Activated T-cell treated with anti-CD3 and anti-CD28 coated beads for 4 hours (primary cell): ENCODE results near the gene CCDC141.
"Not testable (repeated sequence)": the region's sequence is repeated elsewhere in the genome, so short reads cannot be mapped to it uniquely, and the experiment has no call there.

Experiments used
- DNase-seq: peaks from one replicate; pipeline ENCODE4 v3.0.0-alpha.2; 2020

CCDC141 gene

GRCh38 chr2:179049546-179050311 lies at the start of gene CCDC141:
CCDC141 (minus strand) TSS chr2:179050137; CDS start chr2:179049941, 196 bp downstream.
- DNase-seq, result no peak

DNA sequence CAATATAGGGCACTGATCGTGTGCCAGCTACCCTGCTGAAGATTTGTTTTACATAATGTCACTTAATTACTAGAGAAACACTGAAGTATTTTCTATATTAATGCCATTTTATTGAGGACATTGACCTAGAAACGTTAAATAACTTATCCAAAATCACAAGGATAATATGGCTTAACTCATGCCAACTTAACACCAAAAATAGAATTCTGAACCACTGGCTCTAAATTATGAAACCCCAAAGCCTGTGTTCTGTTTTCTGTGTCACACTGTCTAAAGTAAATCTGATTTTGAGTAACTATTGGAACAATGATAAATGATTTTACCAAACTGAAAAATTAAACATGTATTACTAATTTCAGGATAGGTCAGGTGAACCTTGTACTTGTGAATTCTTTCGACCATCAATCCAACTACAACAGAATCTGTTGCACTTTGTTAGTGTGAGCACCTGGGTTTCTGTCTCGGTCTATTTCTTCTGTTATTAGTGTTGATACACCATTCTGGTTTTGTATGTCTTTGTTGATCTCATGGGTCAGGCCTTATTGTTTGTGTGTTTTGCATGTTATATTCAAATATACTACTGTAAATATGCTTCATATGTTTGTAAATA lies 48.2 kb upstream of the CCDC141 start:
- DNase-seq, result no peak

DNA sequence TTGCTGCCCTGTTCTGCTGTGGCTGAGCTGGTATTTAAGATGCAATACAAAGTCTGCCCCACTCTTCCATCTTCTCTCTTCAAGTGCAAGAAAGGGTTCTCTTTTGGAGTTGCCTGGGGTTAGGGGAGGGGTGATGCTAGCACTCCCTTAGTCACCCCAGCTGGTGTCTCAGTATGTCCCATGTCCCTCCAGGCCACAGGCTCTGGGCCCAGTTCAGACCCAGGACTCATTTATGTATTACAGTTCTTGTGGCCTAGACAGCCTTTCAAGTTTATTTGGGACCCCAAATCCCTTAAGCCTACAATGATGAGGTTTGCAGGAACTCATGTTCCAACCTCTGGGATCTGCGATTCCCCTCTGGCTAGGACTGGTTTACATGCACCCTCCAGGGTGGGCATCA lies 47.2 kb upstream of the CCDC141 start:
- no peak for DNase-seq

- no peak for DNase-seq
These were observed 46.2 kb upstream of the CCDC141 start for GRCh38 chr2:179096090-179096489.

DNA sequence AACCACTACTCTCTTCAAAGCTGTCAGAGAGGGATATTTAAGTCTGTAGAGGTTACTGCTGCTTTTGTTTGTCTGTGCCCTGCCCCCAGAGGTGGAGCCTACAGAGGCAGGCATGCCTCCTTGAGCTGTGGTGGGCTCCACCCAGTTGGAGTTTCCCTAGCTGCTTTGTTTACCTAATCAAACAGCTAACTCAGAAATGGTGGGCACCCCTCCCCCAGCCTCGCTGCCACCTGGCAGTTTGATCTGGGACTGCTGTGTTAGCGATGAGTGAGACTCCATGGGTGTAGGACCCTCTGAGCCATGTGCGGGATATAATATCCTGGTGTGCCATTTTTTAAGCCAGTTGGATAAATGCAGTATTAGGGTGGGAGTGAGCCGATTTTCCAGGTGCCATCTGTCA lies 43.0 kb upstream of the CCDC141 start:
- DNase-seq, result not testable (repeated sequence)

DNA sequence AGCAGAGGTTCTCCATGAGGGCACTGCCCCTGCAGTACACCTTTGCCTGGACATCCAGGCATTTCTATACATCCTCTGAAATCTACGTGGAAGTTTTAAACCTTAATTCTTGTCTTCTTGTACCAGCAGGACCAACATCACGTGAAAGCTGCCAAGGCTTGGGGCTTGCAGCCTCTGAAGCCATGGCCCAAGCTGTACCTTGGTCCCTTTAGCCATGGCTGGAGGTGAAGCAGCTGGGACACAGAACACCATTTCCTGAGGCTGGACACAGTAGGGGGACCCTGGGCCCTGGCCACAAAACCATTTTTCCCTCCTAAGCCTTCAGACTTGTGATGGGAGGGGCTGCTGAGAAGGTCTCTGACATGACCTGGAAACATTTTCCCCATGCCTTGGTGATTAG lies 32.8 kb upstream of the CCDC141 start:
- DNase-seq, result no peak

- DNase-seq, result no peak
These were observed 32.0 kb upstream of the CCDC141 start for GRCh38 chr2:179081954-179082353.

DNA sequence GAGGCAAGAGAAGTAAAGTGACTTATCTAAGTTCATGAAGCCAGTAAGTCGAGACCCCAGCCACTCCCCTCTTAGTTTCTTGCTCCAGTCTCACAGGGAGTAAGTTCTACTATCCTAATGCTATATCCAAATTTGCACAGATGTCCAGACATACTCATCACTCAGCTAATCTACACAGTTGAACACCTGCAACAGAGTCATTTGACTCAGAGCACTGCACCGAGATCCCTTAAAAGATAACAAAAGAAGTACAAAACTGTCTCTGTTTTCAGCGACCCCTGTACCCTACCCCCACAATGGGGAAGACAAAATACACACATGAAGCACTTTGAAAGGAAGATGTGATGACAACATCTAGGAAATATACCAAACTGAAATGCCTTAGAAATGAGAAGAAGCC lies 22.6 kb upstream of the CCDC141 start:
- no peak for DNase-seq

DNA sequence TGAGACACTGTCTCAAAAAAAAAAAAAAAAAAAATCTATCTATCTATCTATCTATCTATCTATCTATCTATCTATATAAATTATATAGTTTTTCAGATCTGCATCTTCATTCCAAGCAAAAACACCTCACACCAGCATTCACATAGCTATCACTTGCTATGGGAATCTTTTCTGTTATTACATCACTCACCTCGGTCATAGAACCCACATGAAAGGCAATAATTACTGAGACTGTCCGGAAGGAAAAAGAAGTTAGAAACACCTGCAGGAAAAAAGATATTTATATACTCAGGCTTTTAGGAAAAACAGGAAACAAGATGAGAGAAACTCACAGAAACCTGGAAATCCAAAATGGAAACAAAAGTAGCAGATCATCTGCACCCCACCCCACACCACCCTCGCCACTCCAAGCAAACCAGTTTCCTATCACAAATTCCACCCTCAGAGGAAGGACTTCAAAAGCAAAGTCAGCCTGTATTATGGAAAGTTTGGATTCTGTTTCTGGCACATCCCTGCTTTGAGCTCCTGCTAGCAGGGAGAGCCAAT lies 21.9 kb upstream of the CCDC141 start:
- no peak for DNase-seq

DNA sequence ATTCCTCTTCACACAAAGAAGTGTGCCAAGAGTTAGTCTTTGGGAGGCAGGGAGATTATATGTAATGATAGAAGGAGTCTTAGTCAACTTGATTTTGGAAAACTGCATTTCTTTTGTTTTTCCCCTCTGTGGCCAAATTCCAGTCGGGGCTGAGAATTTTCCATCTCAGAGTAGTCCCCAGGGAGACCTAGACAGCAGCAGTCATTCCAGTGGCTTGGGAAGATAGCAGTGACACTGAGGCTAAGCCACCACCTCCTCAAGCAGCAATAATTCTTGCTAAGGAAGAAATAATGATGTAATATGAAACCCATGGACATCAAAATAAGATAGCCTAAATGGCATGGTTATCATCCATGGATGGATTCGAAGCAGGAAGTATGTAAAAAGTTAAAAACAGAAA lies 21.0 kb upstream of the CCDC141 start:
- no peak for DNase-seq

- DNase-seq, result no peak
These were observed 19.7 kb upstream of the CCDC141 start for GRCh38 chr2:179069685-179070084.

DNA sequence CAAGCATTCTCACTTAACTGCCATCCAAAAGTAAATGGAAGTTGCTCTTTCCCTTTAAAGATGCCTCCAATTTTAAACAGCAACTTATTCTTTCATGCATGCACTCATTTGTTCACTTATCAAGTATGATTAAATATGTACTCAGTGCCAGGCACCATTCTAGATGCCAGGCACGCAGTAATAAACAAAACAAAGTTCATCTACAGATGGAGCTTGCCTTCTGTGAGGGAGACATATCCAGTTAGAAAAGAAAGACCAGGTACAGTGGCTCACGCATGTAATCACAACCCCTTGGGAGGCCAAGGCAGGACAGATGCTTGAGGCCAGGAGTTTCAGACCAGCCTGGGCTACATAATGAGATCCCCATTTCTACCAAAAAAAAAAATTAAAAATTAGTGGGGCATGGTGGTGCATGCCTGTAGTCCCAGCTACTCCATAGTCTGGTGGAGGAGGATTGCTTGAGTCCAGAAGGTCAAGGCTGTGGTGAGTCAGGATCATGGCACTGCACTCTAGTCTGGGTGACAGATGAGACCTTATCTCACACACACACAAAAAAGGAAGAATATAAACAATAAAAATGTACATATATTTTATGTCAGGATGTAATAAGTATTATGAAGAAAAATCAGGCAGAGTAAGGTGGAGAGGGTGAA lies 19.2 kb upstream of the CCDC141 start:
- no peak for DNase-seq

GRCh38 chr2:179059026-179059700 lies 9.2 kb upstream of the CCDC141 start:
- DNase-seq, result no peak

DNA sequence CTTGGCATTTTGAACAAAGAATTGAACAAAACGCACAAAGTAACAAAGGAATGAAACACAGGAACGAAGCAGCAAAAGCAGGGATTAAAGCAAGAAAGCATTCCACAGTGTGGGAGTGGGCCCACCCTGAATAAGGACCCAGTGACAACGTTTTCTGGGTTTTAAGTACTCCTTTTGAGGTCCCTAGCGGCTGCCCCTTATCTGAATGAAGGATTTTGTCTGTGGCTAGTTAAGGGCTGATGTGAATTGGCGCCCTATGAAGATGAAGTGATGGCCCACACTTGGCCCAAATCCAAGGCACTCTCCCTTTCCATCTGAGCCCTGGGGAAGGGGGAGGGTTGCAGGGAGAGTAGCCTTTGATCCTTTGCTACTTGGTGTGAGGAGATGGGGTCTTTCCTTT lies 7.8 kb upstream of the CCDC141 start:
- DNase-seq, result no peak

DNA sequence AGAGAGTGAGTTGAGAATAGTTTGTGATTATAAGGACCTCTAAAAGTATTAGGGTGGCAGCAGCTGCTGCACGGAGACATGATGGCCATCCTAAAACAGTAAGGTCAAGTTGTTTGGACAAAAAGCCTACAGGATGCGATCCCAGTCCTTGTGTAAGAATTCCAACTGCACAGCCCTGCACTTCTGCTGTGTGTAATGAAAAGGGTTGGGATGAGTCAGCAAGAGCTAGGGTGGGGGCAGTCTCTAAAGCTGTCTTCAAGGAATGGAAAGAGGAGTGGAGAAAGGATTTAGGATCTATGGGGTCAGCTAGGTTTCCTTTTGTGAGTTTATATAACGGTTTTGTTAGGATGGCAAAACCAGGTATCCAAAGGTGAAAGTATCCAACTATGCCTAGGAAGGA lies 3.6 kb upstream of the CCDC141 start:
- DNase-seq, result not testable (repeated sequence)

GRCh38 chr2:179051250-179051649 lies 1.3 kb upstream of the CCDC141 start:
- no peak for DNase-seq

DNA sequence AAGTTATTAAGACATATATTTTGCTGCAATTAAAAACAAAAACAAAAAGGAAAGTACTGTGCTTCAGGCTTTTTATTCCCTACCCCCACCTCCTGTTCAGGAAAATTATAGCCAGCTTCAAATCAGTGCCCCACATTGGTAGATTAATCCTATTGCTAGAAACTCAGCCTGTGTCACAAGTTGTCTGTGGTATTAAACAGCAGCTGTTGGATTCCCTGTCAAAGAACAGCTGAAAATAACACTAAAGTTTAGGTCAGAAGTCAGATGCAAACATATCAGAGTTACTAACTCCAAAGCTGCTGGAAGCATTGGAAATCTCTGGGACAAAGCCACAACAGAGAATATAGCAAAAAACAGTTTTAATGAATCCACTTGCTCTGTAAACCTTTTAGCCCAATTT lies 818 bp upstream of the CCDC141 start:
- no peak for DNase-seq

DNA sequence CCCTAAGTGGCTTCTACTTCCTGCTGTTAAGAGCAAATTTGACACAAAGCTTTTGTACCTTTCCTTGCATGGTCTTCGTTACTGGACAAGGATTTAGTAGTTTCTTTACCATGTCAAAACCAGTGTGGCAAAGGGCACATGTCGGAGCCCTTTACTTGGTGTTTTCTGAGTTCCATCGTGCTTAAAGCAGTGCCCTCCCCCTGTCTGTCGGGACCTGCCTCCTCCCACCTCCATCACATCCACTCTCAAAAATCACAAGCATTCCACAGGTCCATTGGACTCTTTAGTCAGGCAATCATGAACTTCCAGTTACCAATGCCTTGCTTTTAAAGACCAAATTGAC lies 763 bp downstream of the CCDC141 start:
- no peak for DNase-seq

GRCh38 chr2:179048099-179048498 lies 1.8 kb downstream of the CCDC141 start:
- no peak for DNase-seq

DNA sequence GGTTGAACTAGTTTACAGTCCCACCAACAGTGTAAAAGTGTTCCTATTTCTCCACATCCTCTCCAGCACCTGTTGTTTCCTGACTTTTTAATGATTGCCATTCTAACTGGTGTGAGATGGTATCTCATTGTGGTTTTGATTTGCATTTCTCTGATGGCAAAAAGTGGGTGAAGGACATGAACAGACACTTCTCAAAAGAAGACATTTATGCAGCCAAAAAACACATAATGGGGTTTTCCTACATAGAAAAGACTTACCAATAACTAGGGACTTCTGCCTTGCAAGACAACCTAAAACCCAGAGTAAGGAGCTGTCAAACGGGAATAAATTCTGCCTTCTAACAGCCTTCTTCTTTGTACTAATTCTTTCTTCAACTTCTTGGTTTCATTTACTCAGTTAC lies 4.3 kb downstream of the CCDC141 start:
- not testable (repeated sequence) for DNase-seq

DNA sequence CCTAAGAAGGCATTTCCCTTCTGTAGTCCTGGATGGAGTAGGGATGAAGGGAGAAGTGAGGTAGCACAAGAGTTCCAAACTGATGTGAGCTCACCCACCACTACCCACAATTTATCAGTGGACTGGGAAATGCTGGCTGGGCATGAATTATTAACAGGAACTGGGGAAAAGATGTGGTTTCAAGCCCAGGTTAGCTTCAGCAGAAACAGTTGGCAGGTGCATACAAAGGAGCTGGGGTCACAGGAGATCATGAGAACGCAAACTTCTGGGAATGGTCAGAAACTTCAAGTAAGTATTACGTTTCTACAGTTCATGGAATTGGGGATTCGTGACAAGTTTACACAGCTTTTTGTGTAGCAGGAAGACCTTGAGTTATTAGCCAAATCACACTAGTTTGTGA lies 5.4 kb downstream of the CCDC141 start:
- no peak for DNase-seq

DNA sequence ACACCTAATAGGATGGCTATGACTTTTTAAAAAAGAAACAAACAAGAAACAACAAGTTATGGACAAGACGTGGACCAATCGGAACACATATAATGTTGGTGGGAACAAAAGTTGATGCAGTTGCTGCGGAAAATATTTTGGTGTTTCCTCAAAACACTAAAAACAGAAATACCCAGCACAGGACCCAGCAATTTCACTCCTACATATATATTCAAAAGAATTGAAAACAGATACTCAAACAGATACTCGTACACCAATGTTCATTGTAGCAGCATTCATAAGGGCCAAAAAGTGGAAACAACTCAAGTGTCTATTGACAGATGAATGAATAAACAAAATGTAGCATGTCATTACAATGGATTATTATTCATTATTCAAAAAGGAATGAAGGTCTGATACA lies 12.1 kb downstream of the CCDC141 start:
- no peak for DNase-seq

- DNase-seq, result no peak
These were observed 13.5 kb downstream of the CCDC141 start for GRCh38 chr2:179036353-179036905.
